Bronchial epithelial cell (primary cell): ENCODE measurements around the gene CENATAC. TPM values are rescaled to one million over a fixed set of nuclear protein-coding genes. Genes with fewer than 3 reads are reported as not detected.
"Not testable (repeated sequence)": the region's sequence is repeated elsewhere in the genome, so short reads cannot be mapped to it uniquely, and the experiment has no call there.

ENCODE experiments used
- DNase-seq: peaks from one replicate; pipeline ENCODE4 v3.0.0-alpha.2; 2010; ENCODE audit warnings: low read depth
- FAIRE-seq: peaks from 2 replicates; lab custom pipeline; 2011; peaks lifted over from hg19 to GRCh38; lab: Jason Lieb, UNC
- H3K27me3 ChIP-seq: 2 replicates; pipeline ENCODE4 v1.5.1; 2011; ENCODE audit warnings: low read length; ENCODE audit not compliant: control insufficient read depth, insufficient read depth
- H3K36me3 ChIP-seq: 2 replicates; pipeline ENCODE4 v1.5.1; 2011; ENCODE audit warnings: low read length; ENCODE audit not compliant: control insufficient read depth, insufficient read depth
- H3K4me3 ChIP-seq: 2 replicates; pipeline ENCODE4 v1.5.1; 2011; ENCODE audit warnings: mild to moderate bottlenecking, low read depth, low read length, control low read depth
- total RNA-seq: library from RNA; depleted of rRNA; stranded (reverse); fragments of >200 nt; gene quantifications from 2 replicates; pipeline ENCODE4 v1.2.1, GENCODE V29; 2014
- TF ChIP-seq, protein P1 (sequence below): IDR thresholded peaks from 2 replicates; pipeline ENCODE4 v1.5.1; 2011; ENCODE audit warnings: mild to moderate bottlenecking, moderate library complexity, low read length, control low read depth, inconsistent platforms; ENCODE audit not compliant: insufficient read depth, severe bottlenecking

Gene CENATAC
- total RNA-seq, 1 donor from 2014 or later, result 21.3 TPM

GRCh38 chr11:119016216-119017009 is 18.5 kb downstream of the CENATAC start:
- FAIRE-seq (no peak), DNase-seq (no peak)
- TF ChIP-seq, protein P1, sequence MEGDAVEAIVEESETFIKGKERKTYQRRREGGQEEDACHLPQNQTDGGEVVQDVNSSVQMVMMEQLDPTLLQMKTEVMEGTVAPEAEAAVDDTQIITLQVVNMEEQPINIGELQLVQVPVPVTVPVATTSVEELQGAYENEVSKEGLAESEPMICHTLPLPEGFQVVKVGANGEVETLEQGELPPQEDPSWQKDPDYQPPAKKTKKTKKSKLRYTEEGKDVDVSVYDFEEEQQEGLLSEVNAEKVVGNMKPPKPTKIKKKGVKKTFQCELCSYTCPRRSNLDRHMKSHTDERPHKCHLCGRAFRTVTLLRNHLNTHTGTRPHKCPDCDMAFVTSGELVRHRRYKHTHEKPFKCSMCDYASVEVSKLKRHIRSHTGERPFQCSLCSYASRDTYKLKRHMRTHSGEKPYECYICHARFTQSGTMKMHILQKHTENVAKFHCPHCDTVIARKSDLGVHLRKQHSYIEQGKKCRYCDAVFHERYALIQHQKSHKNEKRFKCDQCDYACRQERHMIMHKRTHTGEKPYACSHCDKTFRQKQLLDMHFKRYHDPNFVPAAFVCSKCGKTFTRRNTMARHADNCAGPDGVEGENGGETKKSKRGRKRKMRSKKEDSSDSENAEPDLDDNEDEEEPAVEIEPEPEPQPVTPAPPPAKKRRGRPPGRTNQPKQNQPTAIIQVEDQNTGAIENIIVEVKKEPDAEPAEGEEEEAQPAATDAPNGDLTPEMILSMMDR, result no peak
- Histone ChIP-seq H3K36me3 (peaks cover 15% of the 10 kb centered on the region), H3K27me3 (no peaks in the 10 kb centered on the region), H3K4me3 (no peak overlapping the region)

GRCh38 chr11:119017377-119017776 is 19.4 kb downstream of the CENATAC start:
- Histone ChIP-seq H3K4me3 (peak overlapping the region; percentile 81), H3K36me3 (peaks cover 18% of the 10 kb centered on the region)
- not testable (repeated sequence) for H3K27me3 ChIP-seq, DNase-seq, FAIRE-seq

DNA sequence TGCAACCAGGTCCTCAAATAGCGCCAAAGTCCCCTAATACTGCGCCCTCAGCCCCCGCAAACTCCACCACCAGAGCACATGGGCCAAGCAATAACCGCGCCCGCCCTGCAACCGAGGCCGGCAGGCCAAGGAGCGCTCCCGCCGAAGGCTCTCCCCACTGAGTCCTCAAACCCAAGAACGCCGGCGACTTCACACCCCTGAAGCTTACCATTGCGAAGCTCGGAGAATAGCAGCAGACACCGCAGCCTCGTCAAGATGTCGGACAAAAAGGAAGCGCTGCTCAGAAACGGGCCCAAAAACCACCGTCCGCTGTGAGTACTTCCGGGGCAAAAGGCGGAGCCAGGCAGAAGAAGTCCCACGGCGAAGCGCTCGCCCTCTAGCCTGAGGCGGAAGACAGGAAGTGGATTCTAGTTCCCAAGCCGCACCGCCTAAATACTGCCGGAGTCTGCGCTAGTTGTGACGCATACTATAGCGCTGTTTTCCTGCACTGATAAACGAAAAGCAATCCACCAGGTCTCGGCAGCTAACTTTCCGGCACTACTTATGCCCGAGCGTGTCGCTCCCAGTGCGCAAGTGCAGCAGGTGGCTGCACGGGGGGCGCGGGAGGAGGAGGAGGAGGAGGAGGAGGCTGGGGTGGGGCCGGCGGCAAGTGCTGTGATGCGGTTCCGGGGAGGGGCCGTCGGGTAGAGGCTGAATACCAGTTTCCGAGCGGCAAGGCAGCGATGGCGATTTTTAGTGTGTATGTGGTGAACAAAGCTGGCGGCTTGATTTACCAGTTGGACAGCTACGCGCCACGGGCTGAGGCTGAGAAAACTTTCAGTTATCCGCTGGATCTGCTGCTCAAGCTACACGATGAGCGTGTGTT is 20.4 kb downstream of the CENATAC start, which contains the start of the genes RPS25 and TRAPPC4:
TSS of gene RPS25 (minus strand) at position 270 of the 865 bp plus-strand sequence. CDS start at position 211, 59 bp downstream.
TSS of gene TRAPPC4 (plus strand) at position 693 of the 865 bp plus-strand sequence. CDS start at position 723, 30 bp downstream.
- H3K4me3 ChIP-seq, result peak within 1 kb of the TSS; percentile 81
- no peak for FAIRE-seq
- DNase-seq, result peak; percentile 91
- TF ChIP-seq, protein P1, result no peak
- peaks cover 20% of the 10 kb centered on the region for H3K36me3 ChIP-seq
- H3K27me3 ChIP-seq, result no peaks in the 10 kb centered on the region

- H3K27me3 ChIP-seq, result no peaks in the 10 kb centered on the region
- peaks cover 24% of the 10 kb centered on the region for H3K36me3 ChIP-seq
- TF ChIP-seq, protein P1, result no peak
- no peak for FAIRE-seq
- no peak for DNase-seq
- no peak overlapping the region for H3K4me3 ChIP-seq
These were observed 22.1 kb downstream of the CENATAC start for GRCh38 chr11:119019996-119020395.

DNA sequence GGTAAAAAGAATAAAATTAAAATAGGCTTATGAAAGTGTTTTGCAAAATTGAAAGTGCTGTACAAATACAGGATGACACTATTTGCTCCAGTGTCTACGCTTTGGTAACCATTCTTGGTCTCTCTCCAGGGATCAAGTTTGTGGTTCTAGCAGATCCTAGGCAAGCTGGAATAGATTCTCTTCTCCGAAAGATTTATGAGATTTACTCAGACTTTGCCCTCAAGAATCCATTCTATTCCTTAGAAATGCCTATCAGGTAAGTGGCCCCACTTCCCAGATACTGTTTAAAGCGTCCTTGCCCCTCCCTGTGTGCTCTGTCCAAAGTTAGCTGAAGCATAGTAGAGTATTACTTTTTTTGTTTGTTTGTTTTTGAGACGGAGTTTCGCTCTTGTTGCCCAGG is 23.7 kb downstream of the CENATAC start:
- H3K4me3 ChIP-seq, result no peak overlapping the region
- H3K36me3 ChIP-seq, result peaks cover 18% of the 10 kb centered on the region
- DNase-seq (no peak), FAIRE-seq (no peak)
- no peaks in the 10 kb centered on the region for H3K27me3 ChIP-seq
- TF ChIP-seq, protein P1, result no peak

DNA sequence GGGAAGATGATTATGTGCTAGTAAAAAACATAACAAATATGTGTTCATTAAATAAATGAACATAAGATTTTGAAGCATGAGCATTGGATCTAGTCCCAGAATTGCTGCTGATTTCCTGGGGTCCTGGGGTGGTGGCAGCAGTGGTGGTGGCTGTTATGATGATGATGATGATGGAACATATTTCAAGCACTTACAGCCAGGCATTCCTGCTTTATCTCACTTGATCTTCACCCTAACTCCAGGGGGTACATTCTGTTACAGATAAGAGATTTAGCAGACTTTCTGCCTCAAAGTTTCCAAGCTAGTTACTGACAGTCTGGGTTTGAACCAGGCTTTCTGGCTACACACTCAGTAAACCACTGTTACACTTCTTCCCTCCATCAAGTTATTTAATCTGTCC is 25.8 kb downstream of the CENATAC start:
- Histone ChIP-seq H3K4me3 (no peak overlapping the region), H3K27me3 (no peaks in the 10 kb centered on the region), H3K36me3 (peaks cover 18% of the 10 kb centered on the region)
- FAIRE-seq (no peak), DNase-seq (no peak)
- TF ChIP-seq, protein P1, result no peak
